Medulla oblongata (tissue), 1 donor: ENCODE results near the gene PDCD2L.
"Not testable (repeated sequence)": the region's sequence is repeated elsewhere in the genome, so short reads cannot be mapped to it uniquely, and the experiment has no call there.

Experiments used
- DNase-seq: peaks from one replicate; pipeline ENCODE4 v3.0.0-alpha.2; 2015; ENCODE audit errors: extremely low spot score

Gene PDCD2L

GRCh38 chr19:34404109-34404909 is at the start of gene PDCD2L:
Gene PDCD2L (plus strand): TSS chr19:34404399. CDS start chr19:34404431, 32 bp downstream.
- peak; percentile 86 for DNase-seq

- DNase-seq, result no peak
Measured at GRCh38 chr19:34355201-34355600, 49.0 kb upstream of the PDCD2L start.

GRCh38 chr19:34356875-34357274 is 47.3 kb upstream of the PDCD2L start:
- no peak for DNase-seq

- no peak for DNase-seq
Measured at GRCh38 chr19:34357431-34357830, 46.8 kb upstream of the PDCD2L start.

- DNase-seq, result peak; percentile 92
Measured at GRCh38 chr19:34359140-34359953, 44.9 kb upstream of the PDCD2L start.

- no peak for DNase-seq
Measured at GRCh38 chr19:34359954-34360315, 44.3 kb upstream of the PDCD2L start.

GRCh38 chr19:34360354-34360909 is 43.8 kb upstream of the PDCD2L start:
- no peak for DNase-seq

GRCh38 chr19:34362679-34363069 is 41.5 kb upstream of the PDCD2L start:
- no peak for DNase-seq

GRCh38 chr19:34363094-34363493 is 41.1 kb upstream of the PDCD2L start:
- no peak for DNase-seq

- DNase-seq, result no peak
Measured at GRCh38 chr19:34363930-34364329, 40.3 kb upstream of the PDCD2L start.

- DNase-seq, result no peak
Measured at GRCh38 chr19:34364462-34364829, 39.8 kb upstream of the PDCD2L start.

GRCh38 chr19:34364830-34365462 is 39.3 kb upstream of the PDCD2L start, which contains the start of gene GPI:
Gene GPI (plus strand): TSS chr19:34365196. CDS start chr19:34365267, 71 bp downstream.
- DNase-seq, result peak; percentile 58

- no peak for DNase-seq
Measured at GRCh38 chr19:34365463-34366401, 38.5 kb upstream of the PDCD2L start.

- no peak for DNase-seq
Measured at GRCh38 chr19:34366738-34367623, 37.2 kb upstream of the PDCD2L start.

- no peak for DNase-seq
Measured at GRCh38 chr19:34367624-34367957, 36.6 kb upstream of the PDCD2L start.

- DNase-seq, result no peak
Measured at GRCh38 chr19:34368338-34368737, 35.9 kb upstream of the PDCD2L start.

GRCh38 chr19:34369166-34369565 is 35.0 kb upstream of the PDCD2L start:
- DNase-seq, result not testable (repeated sequence)

GRCh38 chr19:34370117-34370516 is 34.1 kb upstream of the PDCD2L start:
- DNase-seq, result no peak

- DNase-seq, result no peak
Measured at GRCh38 chr19:34370983-34371382, 33.2 kb upstream of the PDCD2L start.
